ENCODE measurements around the gene OR56B1.
"Not testable (repeated sequence)": the region's sequence is repeated elsewhere in the genome, so short reads cannot be mapped to it uniquely, and the experiment has no call there.

OR56B1 gene

GRCh38 chr11:5690736-5691135 lies 45.5 kb upstream of the OR56B1 start:
- Histone ChIP-seq H3K4me3 (ENCODE audit: low read length) (peak overlapping the region; percentile 76), H3K79me2 (ENCODE audit: low read length) (peaks cover 28% of the 10 kb centered on the region), H3K27me3 (ENCODE audit: low read depth, low read length) (no peaks in the 10 kb centered on the region)

GRCh38 chr11:5691238-5691963 lies 44.8 kb upstream of the OR56B1 start:
- peak overlapping the region; percentile 43; the same call in 1 of the 2 replicates for H2AFZ ChIP-seq (ENCODE audit: low read depth, low read length)
- peaks cover 28% of the 10 kb centered on the region for H3K79me2 ChIP-seq (ENCODE audit: low read length)
- not testable (repeated sequence) for H3K36me3 ChIP-seq (replicated peaks; ENCODE audit: low read depth, low read length); H4K20me1 ChIP-seq (ENCODE audit: insufficient read depth, low read length); H3K27me3 ChIP-seq (ENCODE audit: low read depth, low read length); H3K9me3 ChIP-seq (ENCODE audit: insufficient read depth, low read length)
- peak overlapping the region; percentile 76 for H3K27ac ChIP-seq (ENCODE audit: low read length)
- H3K4me1 ChIP-seq (ENCODE audit: low read length) = peaks cover 33% of the 10 kb centered on the region
- peak overlapping the region; percentile 78 for H3K9ac ChIP-seq (ENCODE audit: low read length)
- peak overlapping the region; percentile 76 for H3K4me3 ChIP-seq (ENCODE audit: low read length)
- peak overlapping the region; percentile 95 for H3K4me2 ChIP-seq (ENCODE audit: low read length)

More at GRCh38 chr11:5690736-5691135, 45.5 kb upstream of the OR56B1 start:
- Histone ChIP-seq H2AFZ (ENCODE audit: low read depth, low read length) (peak overlapping the region; percentile 43), H4K20me1 (ENCODE audit: insufficient read depth, low read length) (no peaks in the 10 kb centered on the region), H3K36me3 (replicated peaks; ENCODE audit: low read depth, low read length) (peaks cover 5% of the 10 kb centered on the region), H3K9me3 (ENCODE audit: insufficient read depth, low read length) (no peaks in the 10 kb centered on the region), H3K4me2 (ENCODE audit: low read length) (peak overlapping the region; percentile 95), H3K27ac (ENCODE audit: low read length) (peak overlapping the region; percentile 76), H3K9ac (ENCODE audit: low read length) (peak overlapping the region; percentile 78), H3K4me1 (ENCODE audit: low read length) (peaks cover 33% of the 10 kb centered on the region)
- TF ChIP-seq EZH2phosphoT487 (IDR thresholded peaks at IDR 0.05; ENCODE audit: low read depth) (no peak), CTCF (IDR thresholded peaks at IDR 0.05; ENCODE audit: low read depth, low read length) (no peak)

GRCh38 chr11:5691964-5692361 lies 44.3 kb upstream of the OR56B1 start:
- no peaks in the 10 kb centered on the region for H3K9me3 ChIP-seq (ENCODE audit: insufficient read depth, low read length)
- H3K4me2 ChIP-seq (ENCODE audit: low read length) = peak overlapping the region; percentile 95
- no peaks in the 10 kb centered on the region for H3K27me3 ChIP-seq (ENCODE audit: low read depth, low read length)
- H4K20me1 ChIP-seq (ENCODE audit: insufficient read depth, low read length) = no peaks in the 10 kb centered on the region
- peaks cover 28% of the 10 kb centered on the region for H3K79me2 ChIP-seq (ENCODE audit: low read length)
- H3K4me1 ChIP-seq (ENCODE audit: low read length) = peaks cover 33% of the 10 kb centered on the region
- TF ChIP-seq CTCF (IDR thresholded peaks at IDR 0.05; ENCODE audit: low read depth, low read length) (no peak), EZH2phosphoT487 (IDR thresholded peaks at IDR 0.05; ENCODE audit: low read depth) (no peak)
- H3K9ac ChIP-seq (ENCODE audit: low read length) = no peak overlapping the region
- H2AFZ ChIP-seq (ENCODE audit: low read depth, low read length) = no peak overlapping the region
- peak overlapping the region; percentile 76 for H3K4me3 ChIP-seq (ENCODE audit: low read length)
- peaks cover 8% of the 10 kb centered on the region for H3K36me3 ChIP-seq (replicated peaks; ENCODE audit: low read depth, low read length)
- peak overlapping the region; percentile 76 for H3K27ac ChIP-seq (ENCODE audit: low read length)

- H3K36me3 ChIP-seq (replicated peaks; ENCODE audit: low read depth, low read length) = peaks cover 17% of the 10 kb centered on the region
- no peak for TF ChIP-seq CTCF (IDR thresholded peaks at IDR 0.05; ENCODE audit: low read depth, low read length)
- no peak for TF ChIP-seq EZH2phosphoT487 (IDR thresholded peaks at IDR 0.05; ENCODE audit: low read depth)
- H2AFZ ChIP-seq (ENCODE audit: low read depth, low read length) = no peak overlapping the region
- no peak overlapping the region for H3K4me3 ChIP-seq (ENCODE audit: low read length)
- no peaks in the 10 kb centered on the region for H3K27me3 ChIP-seq (ENCODE audit: low read depth, low read length)
- no peak overlapping the region for H3K9ac ChIP-seq (ENCODE audit: low read length)
- no peaks in the 10 kb centered on the region for H4K20me1 ChIP-seq (ENCODE audit: insufficient read depth, low read length)
- H3K4me2 ChIP-seq (ENCODE audit: low read length) = no peak overlapping the region
- H3K27ac ChIP-seq (ENCODE audit: low read length) = no peak overlapping the region
- H3K4me1 ChIP-seq (ENCODE audit: low read length) = peaks cover 25% of the 10 kb centered on the region
- H3K9me3 ChIP-seq (ENCODE audit: insufficient read depth, low read length) = no peaks in the 10 kb centered on the region
- H3K79me2 ChIP-seq (ENCODE audit: low read length) = peaks cover 28% of the 10 kb centered on the region
These were observed 41.6 kb upstream of the OR56B1 start for GRCh38 chr11:5694642-5695041.
